ENCODE data around the gene OR51B4.

The OR51B4 gene

DNA sequence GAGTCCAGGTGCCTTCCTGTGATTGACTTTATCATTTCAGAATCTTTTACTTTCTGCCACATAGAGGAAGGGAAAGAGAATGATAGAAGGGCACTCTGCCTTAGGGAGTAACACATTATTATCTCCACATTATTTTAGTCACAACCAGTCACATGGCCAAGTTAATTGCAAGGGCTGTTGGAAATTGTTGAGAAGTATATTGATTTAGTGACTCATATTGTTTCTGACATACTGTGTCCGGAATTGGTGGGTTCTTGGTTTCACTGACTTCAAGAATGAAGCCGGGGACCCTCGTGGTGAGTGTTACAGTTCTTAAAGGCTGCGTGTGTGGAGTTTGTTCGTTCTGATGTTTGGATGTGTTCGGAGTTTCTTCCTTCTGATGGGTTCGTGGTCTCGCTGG lies 8.7 kb downstream of the OR51B4 start:
- no peak for DNase-seq

DNA sequence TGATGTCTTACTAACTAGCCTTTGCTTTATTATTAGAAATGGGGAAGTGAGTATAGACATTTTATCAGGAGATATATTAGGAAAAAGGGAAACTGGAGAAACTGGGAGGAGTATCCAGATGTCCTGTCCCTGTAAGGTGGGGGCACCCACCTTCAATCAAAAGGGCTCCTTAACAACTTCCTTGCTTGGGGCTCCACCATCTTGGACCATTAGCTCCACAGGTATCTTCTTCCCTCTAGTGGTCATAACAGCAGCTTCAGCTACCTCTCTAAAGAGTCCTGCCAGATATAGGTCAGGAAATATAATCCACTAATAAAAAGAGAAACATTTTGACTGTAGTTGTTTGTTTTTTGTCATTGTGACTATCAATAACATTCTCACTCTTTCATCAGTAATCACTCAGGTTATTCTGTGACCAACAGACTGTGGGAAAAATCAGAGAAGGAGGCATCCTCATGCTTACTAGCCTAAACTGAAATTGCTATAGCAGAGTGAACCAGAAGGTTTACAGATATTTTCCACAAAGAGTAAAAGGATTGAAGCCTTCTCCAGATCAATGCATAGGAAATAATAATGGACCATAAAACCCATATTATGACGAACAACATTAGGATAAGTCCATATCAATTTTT lies 10.4 kb downstream of the OR51B4 start:
- no peak for DNase-seq

DNA sequence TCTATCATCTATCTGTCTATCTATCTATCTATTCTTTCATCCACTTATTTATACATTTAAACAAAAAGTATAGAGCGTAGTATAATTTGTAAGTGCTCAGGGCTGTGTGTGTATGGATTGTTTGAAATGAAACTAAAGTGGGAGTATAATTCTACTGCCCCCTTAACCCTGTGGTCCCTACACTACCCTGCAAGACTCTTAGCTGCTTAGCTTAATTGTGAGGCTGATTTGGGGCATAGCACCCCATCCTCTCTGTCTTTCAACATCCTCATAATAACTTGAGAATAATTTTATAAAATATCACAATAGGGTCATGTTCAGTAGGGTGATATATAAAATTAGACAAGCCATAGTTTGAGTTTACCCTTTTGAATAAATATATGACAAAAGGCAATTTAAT lies 11.6 kb downstream of the OR51B4 start:
- no peak for DNase-seq

DNA sequence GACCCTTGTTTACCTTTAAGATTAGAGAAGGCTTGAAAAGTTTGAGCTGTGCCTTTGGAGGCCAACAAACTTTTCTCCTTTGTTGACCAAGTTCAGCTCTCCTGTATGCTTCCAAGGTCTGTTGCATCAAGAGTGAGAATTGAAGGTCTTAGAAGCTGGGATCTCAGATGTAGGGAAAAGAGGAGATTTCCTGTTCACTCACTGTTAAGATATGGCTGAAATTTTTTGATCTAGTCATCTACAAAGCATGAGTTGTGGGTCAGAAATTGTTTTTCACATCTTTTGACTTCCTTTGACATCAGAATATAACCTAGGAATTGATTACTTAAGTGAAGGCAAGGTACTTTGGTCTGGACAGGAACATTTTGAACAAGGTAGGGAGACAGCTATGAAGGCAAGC lies 12.1 kb downstream of the OR51B4 start:
- no peak for DNase-seq

DNA sequence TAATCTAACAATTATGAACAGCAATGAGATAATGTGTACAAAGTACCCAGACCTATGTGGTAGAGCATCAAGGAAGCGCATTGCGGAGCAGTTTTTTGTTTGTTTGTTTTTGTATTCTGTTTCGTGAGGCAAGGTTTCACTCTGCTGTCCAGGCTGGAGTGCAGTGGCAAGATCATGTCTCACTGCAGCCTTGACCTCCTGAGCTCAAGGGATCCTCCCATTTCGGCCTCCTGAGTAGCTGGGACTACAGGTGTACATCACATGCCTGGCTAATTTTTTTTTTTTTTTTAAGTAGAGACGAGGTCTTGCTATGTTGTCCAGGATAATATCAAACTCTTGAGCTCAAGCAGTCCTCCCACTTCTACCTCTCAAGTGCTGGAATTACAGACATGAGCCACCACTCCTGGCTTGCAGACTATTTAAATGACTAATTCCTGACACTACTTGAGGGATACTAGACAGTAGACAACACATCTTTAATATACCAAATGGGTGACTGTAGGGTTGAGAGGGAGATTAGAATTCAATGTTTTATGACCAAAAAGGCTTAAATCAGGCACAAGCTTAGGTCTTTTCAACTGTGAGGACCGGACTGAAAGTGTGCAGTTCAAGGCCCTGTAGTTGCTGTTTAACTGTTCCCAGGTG lies 12.7 kb downstream of the OR51B4 start:
- no peak for DNase-seq

DNA sequence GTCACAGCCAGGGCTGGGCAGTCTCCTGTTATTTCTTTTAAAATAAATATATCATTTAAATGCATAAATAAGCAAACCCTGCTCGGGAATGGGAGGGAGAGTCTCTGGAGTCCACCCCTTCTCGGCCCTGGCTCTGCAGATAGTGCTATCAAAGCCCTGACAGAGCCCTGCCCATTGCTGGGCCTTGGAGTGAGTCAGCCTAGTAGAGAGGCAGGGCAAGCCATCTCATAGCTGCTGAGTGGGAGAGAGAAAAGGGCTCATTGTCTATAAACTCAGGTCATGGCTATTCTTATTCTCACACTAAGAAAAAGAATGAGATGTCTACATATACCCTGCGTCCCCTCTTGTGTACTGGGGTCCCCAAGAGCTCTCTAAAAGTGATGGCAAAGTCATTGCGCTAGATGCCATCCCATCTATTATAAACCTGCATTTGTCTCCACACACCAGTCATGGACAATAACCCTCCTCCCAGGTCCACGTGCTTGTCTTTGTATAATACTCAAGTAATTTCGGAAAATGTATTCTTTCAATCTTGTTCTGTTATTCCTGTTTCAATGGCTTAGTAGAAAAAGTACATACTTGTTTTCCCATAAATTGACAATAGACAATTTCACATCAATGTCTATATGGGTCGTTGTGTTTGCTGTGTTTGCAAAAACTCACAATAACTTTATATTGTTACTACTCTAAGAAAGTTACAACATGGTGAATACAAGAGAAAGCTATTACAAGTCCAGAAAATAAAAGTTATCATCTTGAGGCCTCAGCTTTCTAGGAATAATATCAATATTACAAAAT lies 13.4 kb downstream of the OR51B4 start:
- DNase-seq = no peak

DNA sequence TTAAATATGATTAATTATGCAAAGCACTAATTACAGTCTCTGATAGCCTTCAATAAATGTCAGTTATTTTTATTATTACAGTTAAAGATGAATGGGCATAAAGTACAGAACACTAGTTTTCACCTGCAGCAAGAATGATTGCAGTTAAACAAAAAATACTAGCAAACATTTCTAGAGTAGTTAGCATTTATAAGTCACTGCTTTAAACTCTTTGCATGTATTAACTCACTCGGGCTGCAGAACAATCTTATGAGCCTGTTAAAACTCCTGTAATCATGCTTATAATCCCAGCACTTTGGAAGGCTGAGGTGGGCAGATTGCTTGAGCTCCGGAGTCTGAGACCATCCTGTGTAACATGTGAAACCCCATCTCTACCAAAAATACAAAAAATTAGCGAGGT lies 14.8 kb downstream of the OR51B4 start:
- DNase-seq = no peak

DNA sequence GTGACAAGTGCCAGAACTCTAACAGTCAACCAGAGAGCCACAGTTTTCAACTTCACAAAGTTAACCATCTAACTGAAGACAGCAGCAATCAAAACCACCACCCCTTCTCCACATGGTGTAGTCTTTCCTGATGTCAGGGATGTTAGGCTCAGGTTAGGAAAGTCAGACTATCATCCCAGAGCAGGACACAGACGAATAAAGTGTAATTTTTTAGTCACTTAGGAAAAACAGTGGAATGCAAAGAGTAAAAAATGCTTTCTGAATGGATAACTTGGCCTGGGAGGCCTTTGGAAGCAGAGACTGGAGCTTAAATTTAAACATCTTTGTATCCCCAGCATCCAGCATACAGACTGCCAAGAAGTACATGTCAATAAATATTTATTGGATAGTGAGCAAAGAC lies 15.4 kb downstream of the OR51B4 start:
- no peak for DNase-seq

DNA sequence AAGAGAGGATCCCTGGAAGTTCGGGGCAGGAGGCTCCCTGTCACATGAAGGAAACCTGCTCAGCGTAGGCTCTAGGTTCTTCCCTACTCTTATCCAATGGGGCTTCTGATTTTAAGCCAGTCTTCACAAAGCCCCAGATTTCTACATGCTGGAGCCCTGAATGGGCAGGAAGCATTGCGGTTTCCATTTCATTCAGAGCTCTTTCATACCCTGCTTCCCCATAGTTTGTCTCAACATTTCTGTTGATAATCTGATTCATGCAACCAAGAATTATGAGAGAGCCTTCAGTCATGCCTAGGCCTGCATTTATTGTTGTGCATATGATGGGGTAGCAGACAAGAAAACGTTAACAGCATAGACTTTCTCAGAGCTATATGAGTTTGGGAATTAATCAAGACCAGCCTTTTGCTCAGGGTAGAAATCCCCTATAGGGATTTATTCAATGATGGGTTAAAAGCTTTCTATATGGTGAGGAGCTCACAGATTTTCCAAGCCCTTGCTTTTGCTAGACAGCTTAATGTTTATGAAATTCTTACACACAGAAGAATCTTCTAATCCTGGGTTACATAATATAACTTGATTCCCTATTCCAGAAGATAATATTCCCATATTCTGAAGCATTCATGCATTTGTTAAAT lies 15.9 kb downstream of the OR51B4 start:
- DNase-seq = no peak

DNA sequence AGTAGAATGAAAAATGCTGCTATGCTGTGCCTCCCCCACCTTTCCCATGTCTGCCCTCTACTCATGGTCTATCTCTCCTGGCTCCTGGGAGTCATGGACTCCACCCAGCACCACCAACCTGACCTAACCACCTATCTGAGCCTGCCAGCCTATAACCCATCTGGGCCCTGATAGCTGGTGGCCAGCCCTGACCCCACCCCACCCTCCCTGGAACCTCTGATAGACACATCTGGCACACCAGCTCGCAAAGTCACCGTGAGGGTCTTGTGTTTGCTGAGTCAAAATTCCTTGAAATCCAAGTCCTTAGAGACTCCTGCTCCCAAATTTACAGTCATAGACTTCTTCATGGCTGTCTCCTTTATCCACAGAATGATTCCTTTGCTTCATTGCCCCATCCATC lies 17.1 kb downstream of the OR51B4 start:
- DNase-seq = no peak

DNA sequence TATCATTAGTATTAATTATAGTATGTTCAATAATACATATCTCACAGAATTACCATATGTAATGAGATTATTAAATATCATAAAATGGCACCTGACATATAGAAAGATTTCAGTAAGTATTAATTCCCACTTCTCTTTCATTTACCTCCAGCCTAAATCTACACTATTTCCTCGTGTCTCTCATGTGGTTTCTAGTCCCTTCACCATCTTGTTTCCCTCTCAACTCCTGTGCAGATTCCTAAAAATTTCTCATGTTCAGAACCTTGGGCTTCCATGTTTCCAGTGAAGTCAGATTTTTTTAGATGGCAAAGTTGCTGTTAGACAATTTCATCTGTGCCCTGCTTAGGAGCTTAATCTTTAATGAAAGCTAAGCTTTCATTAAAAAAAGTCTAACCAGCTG lies 17.9 kb downstream of the OR51B4 start:
- no peak for DNase-seq

DNA sequence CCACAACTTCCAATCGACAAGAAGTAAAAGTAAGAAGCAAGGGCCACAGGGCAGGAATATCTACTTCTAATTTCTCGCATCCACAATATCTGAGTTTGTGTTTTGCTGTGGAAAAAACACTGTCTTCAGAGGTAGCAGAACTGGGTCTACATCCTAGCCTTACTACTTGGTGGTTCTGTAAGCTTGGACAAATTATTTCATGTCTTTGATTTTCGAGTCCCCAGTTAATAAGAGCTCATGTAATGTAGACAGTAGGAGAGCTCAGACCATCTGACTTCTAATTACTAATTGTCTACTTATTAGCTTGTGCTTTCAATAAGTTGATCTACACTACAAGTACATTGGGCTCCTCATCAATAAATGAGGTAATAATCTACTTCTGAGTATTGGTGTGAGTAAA lies 18.7 kb downstream of the OR51B4 start:
- DNase-seq = no peak

DNA sequence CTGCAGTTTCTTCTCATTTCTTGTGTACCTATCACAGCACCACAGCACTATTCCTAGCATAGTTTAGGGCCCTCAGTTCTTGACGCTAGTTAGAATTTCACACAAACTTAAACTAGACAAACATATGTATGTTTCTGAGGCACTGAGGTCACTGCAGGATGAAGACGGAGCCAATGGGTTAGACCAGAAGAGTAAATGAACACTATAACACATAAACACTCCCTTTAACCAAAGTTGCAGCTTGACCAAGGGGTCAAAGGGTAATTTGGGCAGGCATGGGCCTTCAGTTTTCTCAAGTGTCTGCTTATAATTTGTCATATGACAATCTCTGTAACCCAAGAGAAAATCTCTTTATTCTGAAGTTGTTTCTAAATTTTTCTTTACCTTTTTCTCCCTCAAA lies 19.1 kb downstream of the OR51B4 start:
- DNase-seq = no peak

DNA sequence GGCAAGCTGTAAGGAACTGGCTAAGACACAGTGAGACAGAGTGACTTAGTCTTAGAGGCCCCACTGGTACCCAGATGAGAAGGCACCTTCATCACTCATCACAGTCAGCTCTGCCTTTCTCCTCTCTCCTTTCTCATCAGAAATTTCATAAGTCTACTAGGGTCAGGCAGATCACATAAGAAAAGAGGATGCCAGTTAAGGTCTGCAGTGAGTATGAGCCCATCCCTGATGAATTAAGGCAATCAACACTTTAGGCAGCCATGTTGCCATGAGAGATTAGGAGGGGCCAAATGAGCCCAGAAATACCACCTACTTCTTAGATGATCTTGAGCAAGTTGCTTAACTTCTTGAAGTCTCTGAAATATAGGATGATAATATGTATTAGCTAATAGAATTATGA lies 20.1 kb downstream of the OR51B4 start:
- DNase-seq = no peak

DNA sequence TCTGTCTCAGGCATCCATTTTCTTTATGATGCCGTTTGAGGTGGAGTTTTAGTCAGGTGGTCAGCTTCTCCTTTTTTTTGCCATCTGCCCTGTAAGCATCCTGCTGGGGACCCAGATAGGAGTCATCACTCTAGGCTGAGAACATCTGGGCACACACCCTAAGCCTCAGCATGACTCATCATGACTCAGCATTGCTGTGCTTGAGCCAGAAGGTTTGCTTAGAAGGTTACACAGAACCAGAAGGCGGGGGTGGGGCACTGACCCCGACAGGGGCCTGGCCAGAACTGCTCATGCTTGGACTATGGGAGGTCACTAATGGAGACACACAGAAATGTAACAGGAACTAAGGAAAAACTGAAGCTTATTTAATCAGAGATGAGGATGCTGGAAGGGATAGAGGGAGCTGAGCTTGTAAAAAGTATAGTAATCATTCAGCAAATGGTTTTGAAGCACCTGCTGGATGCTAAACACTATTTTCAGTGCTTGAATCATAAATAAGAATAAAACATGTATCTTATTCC lies 21.1 kb downstream of the OR51B4 start:
- DNase-seq = no peak

DNA sequence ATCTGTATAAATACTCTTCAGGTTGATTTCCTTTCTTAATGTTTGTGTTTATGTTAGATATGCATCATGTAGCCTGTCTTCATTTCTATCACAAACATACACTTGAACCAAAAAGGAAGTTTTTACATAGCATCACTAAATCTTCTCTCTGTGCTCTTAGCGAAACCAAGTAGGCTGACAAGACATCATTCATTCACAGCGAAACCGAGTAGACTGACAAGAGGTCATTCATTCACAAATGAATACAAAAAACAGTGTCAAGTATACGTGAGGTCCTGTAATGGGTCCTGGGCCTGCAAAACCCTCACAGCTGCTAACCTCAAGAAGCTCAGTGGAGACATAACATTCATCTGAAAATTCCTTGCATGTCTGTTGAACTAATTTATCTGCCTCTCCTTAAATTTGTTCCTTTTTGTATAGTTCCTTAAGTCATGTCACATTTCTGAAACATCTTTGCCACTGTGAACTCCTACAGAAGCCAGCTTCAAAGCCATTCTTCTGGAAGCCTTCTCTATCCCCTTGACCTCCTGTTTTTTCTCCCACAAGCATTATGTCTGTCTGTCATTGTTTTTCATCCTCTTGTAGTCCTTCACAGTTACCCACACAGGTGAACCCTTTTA lies 22.2 kb downstream of the OR51B4 start:
- DNase-seq = no peak

DNA sequence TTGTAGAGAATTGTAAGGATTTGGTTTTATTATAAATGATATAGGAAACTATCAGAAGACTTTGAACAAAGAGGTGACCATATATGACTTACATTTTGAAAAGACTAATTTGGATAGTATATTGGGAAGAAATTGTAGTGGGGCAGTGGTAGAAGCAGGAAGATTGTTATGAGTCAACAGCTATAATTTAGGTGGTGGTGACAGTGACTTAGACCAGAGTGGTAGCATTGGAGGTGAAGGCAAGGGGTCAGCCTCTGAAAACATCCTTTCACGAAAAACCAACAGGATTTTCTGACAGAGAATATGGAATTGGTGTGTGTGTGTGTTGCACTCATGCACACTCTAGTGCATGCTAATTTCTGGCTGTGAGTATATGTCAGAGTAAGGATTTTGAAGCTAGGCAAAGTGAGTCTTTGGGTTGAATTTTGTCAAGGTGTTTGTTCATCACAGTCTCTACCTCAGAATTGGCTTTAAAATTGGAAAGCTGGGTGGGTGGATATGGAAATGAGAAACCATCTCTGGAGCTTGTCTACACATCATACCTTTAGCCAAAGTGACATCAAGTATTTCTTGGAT lies 23.9 kb downstream of the OR51B4 start:
- DNase-seq = no peak

DNA sequence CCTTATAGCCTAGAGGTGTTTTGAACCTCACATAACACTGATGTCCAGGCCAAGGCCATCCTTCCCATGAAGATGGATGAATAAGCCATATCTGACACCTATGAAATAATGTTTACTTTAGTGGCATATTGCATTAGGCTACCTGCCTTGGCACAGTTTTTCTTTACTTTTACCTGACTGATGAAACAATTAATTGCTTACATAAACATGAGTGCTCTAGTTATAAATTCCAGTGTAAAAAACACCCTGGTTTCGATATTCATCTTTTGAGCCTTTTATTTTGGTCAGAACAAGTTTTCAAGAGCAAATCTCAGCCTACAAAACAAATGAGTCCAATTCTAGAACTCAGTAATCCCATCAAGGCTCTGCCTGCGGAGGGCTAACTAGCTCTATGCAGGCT lies 25.0 kb downstream of the OR51B4 start:
- DNase-seq = no peak

DNA sequence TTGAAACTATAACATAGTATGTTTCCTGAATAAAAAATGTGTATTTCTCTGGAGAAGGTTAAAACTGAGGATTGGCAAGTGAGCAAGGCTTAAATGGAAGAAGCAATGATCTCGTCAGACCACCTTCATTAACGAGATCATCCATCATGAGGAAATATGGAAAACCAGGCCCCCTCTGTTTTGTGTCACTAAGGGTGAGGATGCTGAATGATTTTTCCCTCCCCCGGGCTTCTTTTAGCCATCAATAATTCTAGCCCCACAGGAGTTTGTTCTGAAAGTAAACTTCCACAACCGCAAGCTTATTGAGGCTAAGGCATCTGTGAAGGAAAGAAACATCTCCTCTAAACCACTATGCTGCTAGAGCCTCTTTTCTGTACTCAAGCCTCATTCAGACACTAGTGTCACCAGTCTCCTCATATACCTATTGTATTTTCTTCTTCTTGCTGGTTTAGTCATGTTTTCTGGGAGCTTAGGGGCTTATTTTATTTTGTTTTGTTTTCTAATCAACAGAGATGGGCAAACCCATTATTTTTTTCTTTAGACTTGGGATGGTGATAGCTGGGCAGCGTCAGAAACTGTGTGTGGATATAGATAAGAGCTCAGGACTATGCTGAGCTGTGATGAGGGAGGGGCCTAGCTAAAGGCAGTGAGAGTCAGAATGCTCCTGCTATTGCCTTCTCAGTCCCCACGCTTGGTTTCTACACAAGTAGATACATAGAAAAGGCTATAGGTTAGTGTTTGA lies 26.2 kb downstream of the OR51B4 start:
- DNase-seq = no peak

DNA sequence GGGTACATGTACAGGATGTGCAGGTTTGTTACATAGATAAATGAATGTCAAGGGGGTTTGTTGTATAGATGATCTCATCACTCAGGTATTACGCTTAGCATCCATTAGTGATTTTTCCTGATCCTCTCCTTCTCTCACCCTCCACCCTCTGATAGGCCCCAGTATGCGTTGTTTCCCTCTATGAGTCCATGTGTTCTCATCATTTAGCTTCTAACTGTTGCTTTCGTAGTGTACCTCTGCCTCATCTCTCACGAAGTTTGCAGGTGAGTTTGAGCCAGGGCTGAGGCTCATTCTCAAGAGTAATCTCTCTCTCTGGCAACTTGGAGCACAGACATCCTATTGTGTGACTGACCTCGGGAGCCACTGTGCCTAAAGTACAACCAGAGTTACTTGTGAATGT lies 27.4 kb downstream of the OR51B4 start:
- DNase-seq = no peak

DNA sequence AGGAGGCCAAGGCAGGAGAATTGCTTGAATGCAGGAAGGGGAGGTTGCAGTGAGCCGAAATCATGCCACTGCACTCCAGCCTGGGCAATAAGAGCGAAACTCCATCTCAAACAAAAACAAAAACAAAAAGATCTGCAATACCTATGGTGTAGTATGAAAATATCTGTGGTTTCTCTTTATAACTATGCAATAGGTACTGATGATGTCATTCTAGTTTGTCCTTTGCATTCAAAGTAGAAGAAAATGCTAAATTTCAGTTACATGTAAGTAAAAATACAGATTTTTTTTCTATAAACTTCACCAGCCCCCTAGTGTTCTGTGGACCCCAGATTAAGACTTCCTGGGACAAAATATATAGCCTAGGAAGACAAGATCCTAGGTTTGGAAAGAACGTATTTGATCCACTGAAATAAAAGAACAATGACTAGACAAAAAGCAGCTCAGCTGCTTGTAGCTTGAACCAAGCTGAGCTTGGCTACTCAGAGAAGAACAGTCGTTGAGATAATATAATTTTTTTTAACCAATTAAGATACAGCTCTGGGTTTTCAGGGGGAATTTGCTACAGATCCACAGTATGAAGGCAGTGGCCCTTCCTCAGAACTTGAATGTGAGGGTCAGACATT lies 29.2 kb downstream of the OR51B4 start:
- DNase-seq = no peak

DNA sequence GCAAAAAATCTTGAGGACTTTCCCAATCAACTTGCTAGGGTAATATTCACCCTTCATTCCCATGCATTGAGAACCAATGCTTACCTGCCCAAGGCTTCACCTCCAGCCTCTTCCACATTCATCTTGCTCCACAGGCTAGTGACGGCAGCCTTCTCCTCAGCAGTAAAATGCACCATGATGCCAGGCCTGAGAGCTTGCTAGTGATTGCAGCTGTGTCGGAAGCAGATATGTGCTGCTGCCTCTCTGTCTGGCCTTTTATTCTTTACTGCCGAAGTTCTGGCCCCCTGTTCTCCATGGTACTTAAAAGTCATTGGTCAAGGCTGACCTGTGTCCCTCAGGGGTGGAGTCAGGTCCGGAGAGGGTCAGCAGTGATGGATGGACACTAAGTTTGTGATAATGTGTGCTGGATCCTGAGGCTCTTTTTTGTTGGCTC lies 32.0 kb downstream of the OR51B4 start, which contains the start of gene HBE1:
TSS of gene HBE1 (minus strand) at position 231 of the 433 bp plus-strand sequence. CDS start at position 176, 55 bp downstream.
- no peak for DNase-seq

All from activated effector memory CD4-positive, alpha-beta T cell treated with anti-CD3 and anti-CD28 coated beads, Interleukin-2, amount 50 U/mL, for 16 hours (primary cell).